GM23338 (cell line): Measurements from ENCODE around the gene SNX11. TPM values are rescaled to one million over a fixed set of nuclear protein-coding genes. Genes with fewer than 3 reads are reported as not detected.

ENCODE experiments used
- ATAC-seq: fragments of 200-7000 bp; cut with Tn5 transposase; 3 replicates; pipeline ENCODE4 v1.9.1; 2020
- DNase-seq: peaks from one replicate; pipeline ENCODE4 v3.0.0-alpha.2; 2015; ENCODE audit warnings: low spot score
- H2AFZ ChIP-seq: fragments of 200-600 bp; sonication (generic); 2 replicates; pipeline ENCODE4 v1.8.0; 2016; ENCODE audit warnings: antibody characterized with exemption, mild to moderate bottlenecking, moderate library complexity
- H3F3A ChIP-seq: fragments of 200-600 bp; sonication (generic); replicated peaks from 2 replicates; pipeline ENCODE4 v1.8.0; 2017; ENCODE audit warnings: antibody characterized with exemption, mixed run types, low read depth
- H3K27ac ChIP-seq: fragments of 200-600 bp; sonication (generic); 2 replicates; pipeline ENCODE4 v1.6.1; 2016; ENCODE audit warnings: low read depth
- H3K27me3 ChIP-seq: fragments of 200-600 bp; sonication (generic); 2 replicates; pipeline ENCODE4 v1.8.0; 2016; ENCODE audit warnings: mild to moderate bottlenecking, mixed run types, moderate library complexity; ENCODE audit not compliant: insufficient read depth
- H3K36me3 ChIP-seq: fragments of 200-600 bp; sonication (generic); 2 replicates; pipeline ENCODE4 v1.8.0; 2016; ENCODE audit warnings: mild to moderate bottlenecking; ENCODE audit not compliant: insufficient read depth
- H3K4me1 ChIP-seq: fragments of 200-600 bp; sonication (generic); 2 replicates; pipeline ENCODE4 v1.8.0; 2016; ENCODE audit warnings: mild to moderate bottlenecking, moderate library complexity; ENCODE audit not compliant: insufficient read depth
- H3K4me2 ChIP-seq: fragments of 200-600 bp; sonication (generic); 2 replicates; pipeline ENCODE4 v1.7.1; 2017; ENCODE audit warnings: mixed run types
- H3K4me3 ChIP-seq: fragments of 200-600 bp; sonication (generic); 2 replicates; pipeline ENCODE4 v1.6.1; 2016; ENCODE audit warnings: mixed run types
- H3K79me2 ChIP-seq: fragments of 200-600 bp; sonication (generic); replicated peaks from 2 replicates; pipeline ENCODE4 v1.8.0; 2017; ENCODE audit warnings: mild to moderate bottlenecking; ENCODE audit not compliant: insufficient read depth
- H3K9me2 ChIP-seq: fragments of 200-600 bp; sonication (generic); 2 replicates; pipeline ENCODE4 v1.8.0; 2017; ENCODE audit not compliant: insufficient read depth
- H4K20me1 ChIP-seq: fragments of 200-600 bp; sonication (generic); replicated peaks from 2 replicates; pipeline ENCODE4 v1.8.0; 2017; ENCODE audit warnings: mild to moderate bottlenecking; ENCODE audit not compliant: insufficient read depth
- H3K27ac Mint-ChIP-seq: 2 replicates; pipeline ENCODE4 v1.8.0; 2020; ENCODE audit warnings: inconsistent platforms, mild to moderate bottlenecking, moderate library complexity, mixed read lengths
- H3K27me3 Mint-ChIP-seq: 3 replicates; pipeline ENCODE4 v1.8.0; 2022; ENCODE audit warnings: low read depth, mild to moderate bottlenecking, moderate library complexity, mixed read lengths, inconsistent platforms; ENCODE audit not compliant: insufficient read depth, poor library complexity
- H3K36me3 Mint-ChIP-seq: 3 replicates; pipeline ENCODE4 v1.8.0; 2021; ENCODE audit warnings: low read depth, mild to moderate bottlenecking, inconsistent platforms, moderate library complexity, mixed read lengths
- H3K4me1 Mint-ChIP-seq: 3 replicates; pipeline ENCODE4 v1.8.0; 2020; ENCODE audit warnings: mild to moderate bottlenecking, inconsistent platforms, mixed read lengths
- H3K4me3 Mint-ChIP-seq: 3 replicates; pipeline ENCODE4 v1.8.0; 2021; ENCODE audit warnings: moderate library complexity, mild to moderate bottlenecking, inconsistent platforms, mixed read lengths
- H3K9me3 Mint-ChIP-seq: 3 replicates; pipeline ENCODE4 v1.8.0; 2020; ENCODE audit warnings: moderate library complexity, mild to moderate bottlenecking, inconsistent platforms, mixed read lengths
- CREB1 ChIP-seq: fragments of 250-450 bp; sonication (Bioruptor Pico); IDR thresholded peaks from 2 replicates; pipeline ENCODE4 v1.5.0; 2020; ENCODE audit warnings: low read depth, mild to moderate bottlenecking, moderate library complexity
- CTCF ChIP-seq, 2 experiments: fragments of 200-600 bp in 1 of 2; sonication (generic) in 1 of 2; conservative IDR thresholded peaks; 2 replicates each; pipeline versions ENCODE4 v1.5.1 to v1.6.1; 2016 to 2017; ENCODE audit warnings: antibody characterized with exemption in 2 of 2, low read depth in 2 of 2, mild to moderate bottlenecking in 2 of 2, moderate library complexity in 1 of 2
- ETS1 ChIP-seq: IDR thresholded peaks from 2 replicates; pipeline ENCODE4 v1.6.1; 2016; ENCODE audit warnings: antibody characterized with exemption
- EZH2 ChIP-seq: fragments of 200-600 bp; sonication (generic); IDR thresholded peaks from one replicate; pipeline ENCODE4 v1.8.0; 2017; ENCODE audit warnings: antibody characterized with exemption, mild to moderate bottlenecking, low read depth; ENCODE audit not compliant: unreplicated experiment
- EZH2phosphoT487 ChIP-seq: fragments of 200-600 bp; sonication (generic); IDR thresholded peaks from one replicate; pipeline ENCODE4 v1.8.1; 2018; ENCODE audit warnings: antibody characterized with exemption; ENCODE audit not compliant: unreplicated experiment
- JUNB ChIP-seq: IDR thresholded peaks from one replicate; pipeline ENCODE4 v1.6.1; 2016; ENCODE audit warnings: antibody characterized with exemption; ENCODE audit not compliant: unreplicated experiment
- NANOG ChIP-seq: IDR thresholded peaks from 2 replicates; pipeline ENCODE4 v1.6.1; 2016; ENCODE audit warnings: antibody characterized with exemption, borderline replicate concordance
- POLR2AphosphoS5 ChIP-seq: IDR thresholded peaks from 2 replicates; pipeline ENCODE4 v1.6.1; 2016; ENCODE audit warnings: antibody characterized with exemption, low read depth
- REST ChIP-seq: IDR thresholded peaks from one replicate; pipeline ENCODE4 v1.6.1; 2018; ENCODE audit warnings: antibody characterized with exemption; ENCODE audit not compliant: unreplicated experiment
- STAT1 ChIP-seq: IDR thresholded peaks from one replicate; pipeline ENCODE4 v1.6.1; 2016; ENCODE audit warnings: antibody characterized with exemption; ENCODE audit not compliant: unreplicated experiment
- ZNF114 ChIP-seq: fragments of 250-450 bp; sonication (Bioruptor Pico); IDR thresholded peaks from 2 replicates; pipeline ENCODE4 v1.5.0; 2020; ENCODE audit warnings: mild to moderate bottlenecking, moderate library complexity
- ZNF331 ChIP-seq: fragments of 250-450 bp; sonication (Bioruptor Pico); IDR thresholded peaks from 2 replicates; pipeline ENCODE4 v1.5.0; 2020; ENCODE audit warnings: low read depth, mild to moderate bottlenecking, moderate library complexity
- ZNF462 ChIP-seq: fragments of 250-450 bp; sonication (Bioruptor Pico); IDR thresholded peaks from 2 replicates; pipeline ENCODE4 v1.5.0; 2020; ENCODE audit warnings: mild to moderate bottlenecking, moderate library complexity
- polyA plus RNA-seq: library from polyadenylated mRNA; unstranded; fragments of >200 nt; fragmentation: Nextera tagmentation; extraction: Ambion mirVana; gene quantifications from 2 replicates; pipeline ENCODE4 v1.2.1, GENCODE V29; 2016
- total RNA-seq: library from RNA; depleted of rRNA; stranded (reverse); fragments of >200 nt; shearing (Covaris generic); gene quantifications from 2 replicates; pipeline ENCODE4 v1.2.3, GENCODE V29; 2014

SNX11 gene
- total and polyA plus RNA-seq, 2 experiments from 2014 or later, result 7.9 to 16.3 TPM

- Mint-ChIP-seq H3K9me3 (no peaks in the 10 kb centered on the region), H3K4me1 (peaks cover 3% of the 10 kb centered on the region), H3K36me3 (peaks cover 28% of the 10 kb centered on the region), H3K27me3 (no peaks in the 10 kb centered on the region), H3K4me3 (no peak overlapping the region), H3K27ac (no peak overlapping the region)
- no peaks in the 10 kb centered on the region for H3K9me2 ChIP-seq
- no peak for DNase-seq
- no peaks in the 10 kb centered on the region; the same call in none of the 2 replicates for H3K4me1 ChIP-seq
- TF ChIP-seq EZH2phosphoT487 (no peak), ETS1 (no peak), ZNF114 (no peak), POLR2AphosphoS5 (no peak), ZNF331 (CRISPR knock-in tag) (no peak), EZH2 (no peak), STAT1 (no peak), CTCF (conservative IDR thresholded peaks at IDR 0.05; ENCODE audit: low read depth in 2 of 2) (no peak), JUNB (no peak), ZNF462 (CRISPR knock-in tag) (no peak), NANOG (no peak), REST (no peak), CREB1 (CRISPR knock-in tag) (no peak)
- no peaks in the 10 kb centered on the region for H3K27me3 ChIP-seq
- 0 out of 2 replicates have a peak, but pooled peaks cover 5% of the 10 kb centered on the region for H4K20me1 ChIP-seq
- no peak for ATAC-seq
- peaks cover 2% of the 10 kb centered on the region for H3K36me3 ChIP-seq
- H3K79me2 ChIP-seq, result no peaks in the 10 kb centered on the region
- H3K4me3 ChIP-seq, result no peak overlapping the region
- H2AFZ ChIP-seq, result no peak overlapping the region
- H3K4me2 ChIP-seq, result no peak overlapping the region
- peaks cover 4% of the 10 kb centered on the region; the same call in 1 of the 2 replicates for H3F3A ChIP-seq
- H3K27ac ChIP-seq, result no peak overlapping the region
Measured at GRCh38 chr17:48123776-48124388, 16.3 kb downstream of the SNX11 start.
